ENCODE measurements around the gene HAUS5.

HAUS5 gene

GRCh38 chr19:35615036-35615435, 2.5 kb downstream of the HAUS5 start:
- H3K9me3 ChIP-seq (ENCODE audit: insufficient read depth, low read length): no peaks in the 10 kb centered on the region
- H3K79me2 ChIP-seq (ENCODE audit: low read length): peaks cover 10% of the 10 kb centered on the region; the same call in 1 of the 2 replicates
- no peak overlapping the region for H3K4me2 ChIP-seq (ENCODE audit: low read length)
- H3K9ac ChIP-seq (ENCODE audit: low read length): no peak overlapping the region
- H3K4me1 ChIP-seq (ENCODE audit: low read length): peaks cover 21% of the 10 kb centered on the region
- H2AFZ ChIP-seq (ENCODE audit: low read depth, low read length): no peak overlapping the region
- no peaks in the 10 kb centered on the region for H3K27me3 ChIP-seq (ENCODE audit: low read depth, low read length)
- no peaks in the 10 kb centered on the region for H4K20me1 ChIP-seq (ENCODE audit: insufficient read depth, low read length)
- H3K36me3 ChIP-seq (replicated peaks; ENCODE audit: low read depth, low read length): peaks cover 24% of the 10 kb centered on the region
- no peak overlapping the region for H3K4me3 ChIP-seq (ENCODE audit: low read length)
- no peak overlapping the region for H3K27ac ChIP-seq (ENCODE audit: low read length)
- no peak for TF ChIP-seq CTCF (IDR thresholded peaks at IDR 0.05; ENCODE audit: low read depth, low read length)
- no peak for TF ChIP-seq EZH2phosphoT487 (IDR thresholded peaks at IDR 0.05; ENCODE audit: low read depth)

- Histone ChIP-seq H3K4me1 (ENCODE audit: low read length) (peaks cover 6% of the 10 kb centered on the region; the same call in 1 of the 2 replicates), H3K36me3 (replicated peaks; ENCODE audit: low read depth, low read length) (peaks cover 41% of the 10 kb centered on the region), H3K9me3 (ENCODE audit: insufficient read depth, low read length) (no peaks in the 10 kb centered on the region), H3K4me3 (ENCODE audit: low read length) (no peak overlapping the region), H3K4me2 (ENCODE audit: low read length) (no peak overlapping the region), H3K79me2 (ENCODE audit: low read length) (peaks cover 2% of the 10 kb centered on the region; the same call in 1 of the 2 replicates), H3K27ac (ENCODE audit: low read length) (no peak overlapping the region), H2AFZ (ENCODE audit: low read depth, low read length) (no peak overlapping the region), H3K9ac (ENCODE audit: low read length) (no peak overlapping the region), H3K27me3 (ENCODE audit: low read depth, low read length) (no peaks in the 10 kb centered on the region), H4K20me1 (ENCODE audit: insufficient read depth, low read length) (no peaks in the 10 kb centered on the region)
- TF ChIP-seq CTCF (IDR thresholded peaks at IDR 0.05; ENCODE audit: low read depth, low read length): no peak
Measured at GRCh38 chr19:35618857-35619256, 6.3 kb downstream of the HAUS5 start.

GRCh38 chr19:35619290-35619923, 6.9 kb downstream of the HAUS5 start:
- TF ChIP-seq CTCF (IDR thresholded peaks at IDR 0.05; ENCODE audit: low read depth, low read length) (no peak), EZH2phosphoT487 (IDR thresholded peaks at IDR 0.05; ENCODE audit: low read depth) (no peak)

GRCh38 chr19:35620001-35620400, 7.5 kb downstream of the HAUS5 start:
- no peaks in the 10 kb centered on the region for H4K20me1 ChIP-seq (ENCODE audit: insufficient read depth, low read length)
- H3K9me3 ChIP-seq (ENCODE audit: insufficient read depth, low read length): no peaks in the 10 kb centered on the region
- no peak for TF ChIP-seq EZH2phosphoT487 (IDR thresholded peaks at IDR 0.05; ENCODE audit: low read depth)
- no peak for TF ChIP-seq CTCF (IDR thresholded peaks at IDR 0.05; ENCODE audit: low read depth, low read length)
- H3K4me2 ChIP-seq (ENCODE audit: low read length): no peak overlapping the region
- H3K27ac ChIP-seq (ENCODE audit: low read length): no peak overlapping the region
- no peaks in the 10 kb centered on the region for H3K27me3 ChIP-seq (ENCODE audit: low read depth, low read length)
- no peak overlapping the region for H3K9ac ChIP-seq (ENCODE audit: low read length)
- H3K79me2 ChIP-seq (ENCODE audit: low read length): no peaks in the 10 kb centered on the region
- H2AFZ ChIP-seq (ENCODE audit: low read depth, low read length): no peak overlapping the region
- peaks cover 38% of the 10 kb centered on the region for H3K36me3 ChIP-seq (replicated peaks; ENCODE audit: low read depth, low read length)
- H3K4me1 ChIP-seq (ENCODE audit: low read length): peaks cover 6% of the 10 kb centered on the region; the same call in 1 of the 2 replicates
- no peak overlapping the region for H3K4me3 ChIP-seq (ENCODE audit: low read length)

More at GRCh38 chr19:35619290-35619923, 6.9 kb downstream of the HAUS5 start:
- Histone ChIP-seq H3K9ac (ENCODE audit: low read length) (no peak overlapping the region), H3K27ac (ENCODE audit: low read length) (no peak overlapping the region), H2AFZ (ENCODE audit: low read depth, low read length) (no peak overlapping the region), H3K9me3 (ENCODE audit: insufficient read depth, low read length) (no peaks in the 10 kb centered on the region), H3K27me3 (ENCODE audit: low read depth, low read length) (no peaks in the 10 kb centered on the region), H3K79me2 (ENCODE audit: low read length) (no peaks in the 10 kb centered on the region), H3K4me2 (ENCODE audit: low read length) (no peak overlapping the region), H3K4me3 (ENCODE audit: low read length) (no peak overlapping the region), H3K4me1 (ENCODE audit: low read length) (peaks cover 6% of the 10 kb centered on the region; the same call in 1 of the 2 replicates), H4K20me1 (ENCODE audit: insufficient read depth, low read length) (no peaks in the 10 kb centered on the region), H3K36me3 (replicated peaks; ENCODE audit: low read depth, low read length) (peaks cover 39% of the 10 kb centered on the region)

Data from OCI-LY3 (cell line).